ENCODE measurements around the gene PNN. TPM values are rescaled to one million over a fixed set of nuclear protein-coding genes. Genes with fewer than 3 reads are reported as not detected.

The PNN gene
- total RNA-seq, 1 donor from 2014 or later = 12.9 TPM

GRCh38 chr14:39169541-39169900, 5.5 kb upstream of the PNN start:
- Histone ChIP-seq H3K4me3 (ENCODE audit: low read depth, low read length) (peak overlapping the region; percentile 95), H3K27me3 (ENCODE audit: control insufficient read depth, insufficient read depth, low read length) (no peaks in the 10 kb centered on the region), H3K36me3 (ENCODE audit: control insufficient read depth, insufficient read depth, low read length) (peaks cover 1% of the 10 kb centered on the region)
- FAIRE-seq (no peak), DNase-seq (ENCODE audit: low read depth) (peak; percentile 39)
- peak; percentile 0 for TF ChIP-seq CTCF (IDR thresholded peaks at IDR 0.05; ENCODE audit: insufficient read depth, low read length, severe bottlenecking)

GRCh38 chr14:39173198-39173597, 1.9 kb upstream of the PNN start:
- Histone ChIP-seq H3K36me3 (ENCODE audit: control insufficient read depth, insufficient read depth, low read length) (peaks cover 5% of the 10 kb centered on the region), H3K4me3 (ENCODE audit: low read depth, low read length) (no peak overlapping the region), H3K27me3 (ENCODE audit: control insufficient read depth, insufficient read depth, low read length) (no peaks in the 10 kb centered on the region)
- DNase-seq (ENCODE audit: low read depth) (no peak), FAIRE-seq (no peak)
- no peak for TF ChIP-seq CTCF (IDR thresholded peaks at IDR 0.05; ENCODE audit: insufficient read depth, low read length, severe bottlenecking)

- DNase-seq (ENCODE audit: low read depth) = peak; percentile 17
- Histone ChIP-seq H3K4me3 (ENCODE audit: low read depth, low read length) (peak overlapping the region; percentile 96), H3K36me3 (ENCODE audit: control insufficient read depth, insufficient read depth, low read length) (peaks cover 14% of the 10 kb centered on the region), H3K27me3 (ENCODE audit: control insufficient read depth, insufficient read depth, low read length) (no peaks in the 10 kb centered on the region)
- no peak for FAIRE-seq
- no peak for TF ChIP-seq CTCF (IDR thresholded peaks at IDR 0.05; ENCODE audit: insufficient read depth, low read length, severe bottlenecking)
These were observed 600 bp downstream of the PNN start for GRCh38 chr14:39175445-39176262.

- H3K27me3 ChIP-seq (ENCODE audit: control insufficient read depth, insufficient read depth, low read length) = no peaks in the 10 kb centered on the region
- TF ChIP-seq CTCF (IDR thresholded peaks at IDR 0.05; ENCODE audit: insufficient read depth, low read length, severe bottlenecking) = no peak
- FAIRE-seq (no peak), DNase-seq (ENCODE audit: low read depth) (no peak)
- H3K36me3 ChIP-seq (ENCODE audit: control insufficient read depth, insufficient read depth, low read length) = peaks cover 21% of the 10 kb centered on the region
- peak overlapping the region; percentile 96 for H3K4me3 ChIP-seq (ENCODE audit: low read depth, low read length)
These were observed 1.5 kb downstream of the PNN start for GRCh38 chr14:39176263-39177167.

GRCh38 chr14:39177168-39177545, 2.1 kb downstream of the PNN start:
- DNase-seq (ENCODE audit: low read depth) (no peak), FAIRE-seq (no peak)
- TF ChIP-seq CTCF (IDR thresholded peaks at IDR 0.05; ENCODE audit: insufficient read depth, low read length, severe bottlenecking) = no peak
- H3K27me3 ChIP-seq (ENCODE audit: control insufficient read depth, insufficient read depth, low read length) = no peaks in the 10 kb centered on the region
- H3K4me3 ChIP-seq (ENCODE audit: low read depth, low read length) = no peak overlapping the region
- peaks cover 22% of the 10 kb centered on the region for H3K36me3 ChIP-seq (ENCODE audit: control insufficient read depth, insufficient read depth, low read length)

Data from bronchial epithelial cell (primary cell).